Stomach (tissue), 4 donors: ENCODE results near the gene PRKCE.

Experiments
- CTCF ChIP-seq, 7 experiments: fragments of 450-650 bp in 4 of 7; fragments of 200-600 bp in 3 of 7; sonication (generic) in 3 of 7; IDR thresholded peaks; one replicate each; pipeline ENCODE4 v1.5.1; 2016 to 2019; ENCODE audit warnings: antibody characterized with exemption in 7 of 7, control low read depth in 2 of 7, mild to moderate bottlenecking in 1 of 7
- POLR2A ChIP-seq, 4 donors: fragments of 450-650 bp; IDR thresholded peaks; one replicate each; pipeline ENCODE4 v1.6.1; 2016; ENCODE audit warnings: antibody characterized with exemption in 4 of 4, control low read depth in 2 of 4, mild to moderate bottlenecking in 1 of 4, moderate library complexity in 1 of 4

- TF ChIP-seq CTCF (IDR thresholded peaks at IDR 0.05) (no peak), POLR2A (IDR thresholded peaks at IDR 0.05) (no peak)
Measured at GRCh38 chr2:45882707-45883602, 231.5 kb downstream of the PRKCE start.
